Liver (tissue), 9 donors: ENCODE results near the gene BCKDHB. TPM values are rescaled to one million over a fixed set of nuclear protein-coding genes. Genes with fewer than 3 reads are reported as not detected.
A peak's percentile ranks its signal among the peaks of the same experiment; 100 is the strongest.

Experiments used
- DNase-seq: peaks from one replicate; pipeline ENCODE4 v3.0.0-alpha.2; 2017; ENCODE audit warnings: low spot score
- H3K27ac ChIP-seq, 2 donors: one replicate each; pipeline ENCODE4 v1.7.0; 2013; ENCODE audit warnings: inconsistent platforms in 2 of 2, low read length in 2 of 2, control low read depth in 1 of 2, low read depth in 1 of 2, mild to moderate bottlenecking in 1 of 2
- H3K27me3 ChIP-seq, 4 donors: one replicate each; pipeline versions ENCODE4 v1.6.1 to v1.7.0; 2013; ENCODE audit warnings: low read length in 3 of 4, inconsistent platforms in 1 of 4, mild to moderate bottlenecking in 1 of 4, moderate library complexity in 1 of 4; ENCODE audit not compliant: control insufficient read depth in 4 of 4, insufficient read depth in 4 of 4
- H3K36me3 ChIP-seq, 4 donors: one replicate each; pipeline versions ENCODE4 v1.6.1 to v1.7.0; 2013; ENCODE audit warnings: low read length in 3 of 4, mild to moderate bottlenecking in 3 of 4, low read depth in 1 of 4, moderate library complexity in 1 of 4; ENCODE audit not compliant: control insufficient read depth in 4 of 4, insufficient read depth in 3 of 4
- H3K4me1 ChIP-seq, 4 donors: one replicate each; pipeline versions ENCODE4 v1.6.1 to v1.7.0; 2013; ENCODE audit warnings: low read length in 3 of 4, mild to moderate bottlenecking in 3 of 4, moderate library complexity in 1 of 4; ENCODE audit not compliant: control insufficient read depth in 4 of 4, insufficient read depth in 4 of 4
- H3K4me3 ChIP-seq, 3 donors: one replicate each; pipeline versions ENCODE4 v1.6.1 to v1.7.0; 2013; ENCODE audit warnings: low read length in 3 of 3, control low read depth in 1 of 3, low read depth in 1 of 3, mild to moderate bottlenecking in 1 of 3
- H3K9ac ChIP-seq, 2 donors: one replicate each; pipeline ENCODE4 v1.7.0; 2013; ENCODE audit warnings: low read length in 2 of 2, mild to moderate bottlenecking in 2 of 2, moderate library complexity in 2 of 2, control low read depth in 1 of 2, low read depth in 1 of 2
- H3K9me3 ChIP-seq, 4 donors: one replicate each; pipeline versions ENCODE4 v1.6.1 to v1.7.0; 2013; ENCODE audit warnings: low read length in 3 of 4; ENCODE audit not compliant: control insufficient read depth in 4 of 4
- EGR1 ChIP-seq, 2 donors: IDR thresholded peaks; 2 replicates each; pipeline ENCODE4 v1.6.1; 2016 to 2018; ENCODE audit warnings: antibody characterized with exemption in 2 of 2, low read depth in 2 of 2
- FOXA1 ChIP-seq: IDR thresholded peaks from 2 replicates; pipeline ENCODE4 v1.6.1; 2016; ENCODE audit warnings: antibody characterized with exemption
- FOXA2 ChIP-seq: IDR thresholded peaks from 2 replicates; pipeline ENCODE4 v1.6.1; 2016; ENCODE audit warnings: antibody characterized with exemption
- GABPA ChIP-seq, 2 donors: IDR thresholded peaks in 1 of 2; conservative IDR thresholded peaks in 1 of 2; 2 replicates each; pipeline ENCODE4 v1.6.1; 2016; ENCODE audit warnings: antibody characterized with exemption in 2 of 2, mild to moderate bottlenecking in 1 of 2, moderate library complexity in 1 of 2
- JUND ChIP-seq, 2 donors: IDR thresholded peaks; 2 replicates each; pipeline ENCODE4 v1.6.1; 2016; ENCODE audit warnings: antibody characterized with exemption in 2 of 2
- MAX ChIP-seq: IDR thresholded peaks from 2 replicates; pipeline ENCODE4 v1.6.1; 2016; ENCODE audit warnings: antibody characterized with exemption
- NR2F2 ChIP-seq: IDR thresholded peaks from 2 replicates; pipeline ENCODE4 v1.6.1; 2016; ENCODE audit warnings: antibody characterized with exemption
- RAD21 ChIP-seq, 2 donors: IDR thresholded peaks; 2 replicates each; pipeline ENCODE4 v1.6.1; 2016; ENCODE audit warnings: antibody characterized with exemption in 2 of 2, mild to moderate bottlenecking in 2 of 2
- RXRA ChIP-seq, 2 donors: IDR thresholded peaks; 2 replicates each; pipeline ENCODE4 v1.6.1; 2017 to 2018; ENCODE audit warnings: antibody characterized with exemption in 2 of 2, mild to moderate bottlenecking in 1 of 2
- TAF1 ChIP-seq: conservative IDR thresholded peaks from 2 replicates; pipeline ENCODE4 v1.6.1; 2016; ENCODE audit warnings: antibody characterized with exemption, mild to moderate bottlenecking
- YY1 ChIP-seq: IDR thresholded peaks from 2 replicates; pipeline ENCODE4 v1.6.1; 2016; ENCODE audit warnings: antibody characterized with exemption, mild to moderate bottlenecking
- ZBTB33 ChIP-seq: IDR thresholded peaks from 2 replicates; pipeline ENCODE4 v1.6.1; 2016; ENCODE audit warnings: antibody characterized with exemption
- WGBS: extraction: QIAGEN DNeasy Blood & Tissue Kit; methylation state at CpG from one replicate; pipeline ENCODE4 v1.1.7; 2013; 5-methylcytosine and 5-hydroxymethylcytosine counted together
- polyA plus RNA-seq, 2 donors: library from polyadenylated mRNA; stranded (reverse) in 1 of 2; unstranded in 1 of 2; fragments of 200-250 nt in 1 of 2; fragments of >200 nt in 1 of 2; fragmentation: Nextera tagmentation in 1 of 2; extraction: Ambion mirVana in 1 of 2; gene quantifications; one replicate each; pipeline versions ENCODE4 v1.2.1 to v1.2.3, GENCODE V29; 2013 to 2015
- total RNA-seq, 2 donors: library from RNA; depleted of rRNA; stranded (reverse); fragments of >200 nt; gene quantifications; one replicate each; pipeline ENCODE4 v1.2.3, GENCODE V29; 2014
- TF ChIP-seq, protein P1 (sequence below): IDR thresholded peaks from 2 replicates; pipeline ENCODE4 v1.6.1; 2016; ENCODE audit warnings: antibody characterized with exemption, mild to moderate bottlenecking
- donor health status: healthy.
- donor health status: healthy.
- donor health status: healthy.
- donor health status: healthy.
- donor health status: healthy.

The BCKDHB gene
- total and polyA plus RNA-seq, 4 donors: 13.0 to 74.8 (median 31.6) TPM

- no peaks in the 10 kb centered on the region for H3K4me1 ChIP-seq
- no peak for DNase-seq
- no peaks in the 10 kb centered on the region for H3K36me3 ChIP-seq
- H3K9ac ChIP-seq: no peak overlapping the region
- WGBS: 89% methylated on average over 4 of the region's 4 CpGs
- TF ChIP-seq ZBTB33 (no peak), JUND (IDR thresholded peaks at IDR 0.05) (no peak)
- peaks cover 0 to 5% (median 0%) of the 10 kb centered on the region in 4 donors for H3K9me3 ChIP-seq
- no peaks in the 10 kb centered on the region for H3K27me3 ChIP-seq
- H3K4me3 ChIP-seq: no peak overlapping the region
- H3K27ac ChIP-seq: no peak overlapping the region
These were observed 259.6 kb downstream of the BCKDHB start for GRCh38 chr6:80366051-80366450.

DNA sequence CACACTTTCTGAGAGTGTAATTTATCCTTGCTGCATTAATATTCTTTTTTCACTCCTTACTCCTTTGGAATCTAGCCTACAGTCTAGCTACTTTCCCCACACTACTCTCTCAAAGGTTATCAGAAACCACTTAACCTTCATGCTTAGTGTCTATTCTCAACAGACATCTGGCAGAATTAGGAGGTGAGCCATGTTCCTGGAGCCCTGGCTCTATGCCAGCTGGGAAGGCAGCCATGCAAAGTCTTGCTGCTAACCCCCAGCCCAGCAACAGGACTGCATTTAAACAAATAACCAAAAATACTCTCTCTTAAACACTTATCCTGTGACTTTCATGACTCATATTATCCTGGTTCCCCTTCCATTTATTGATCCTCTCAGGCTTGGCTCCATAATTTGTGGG lies 260.2 kb downstream of the BCKDHB start:
- no peak overlapping the region for H3K27ac ChIP-seq
- peaks cover 0 to 5% (median 0%) of the 10 kb centered on the region in 4 donors for H3K9me3 ChIP-seq
- H3K36me3 ChIP-seq: no peaks in the 10 kb centered on the region
- no peak overlapping the region for H3K9ac ChIP-seq
- H3K27me3 ChIP-seq: no peaks in the 10 kb centered on the region
- TF ChIP-seq FOXA2 (no peak), NR2F2 (peak; percentile 27)
- DNase-seq: no peak
- H3K4me1 ChIP-seq: no peaks in the 10 kb centered on the region
- H3K4me3 ChIP-seq: no peak overlapping the region

- Histone ChIP-seq H3K27ac (no peak overlapping the region), H3K4me3 (no peak overlapping the region), H3K9ac (no peak overlapping the region), H3K4me1 (no peaks in the 10 kb centered on the region), H3K36me3 (no peaks in the 10 kb centered on the region), H3K27me3 (no peaks in the 10 kb centered on the region), H3K9me3 (no peaks in the 10 kb centered on the region)
- TF ChIP-seq GABPA (IDR thresholded peaks at IDR 0.05 in 1 of 2, conservative IDR thresholded peaks at IDR 0.05 in 1 of 2): no peak
- no peak for DNase-seq
These were observed 269.9 kb downstream of the BCKDHB start for GRCh38 chr6:80376411-80376810.

GRCh38 chr6:80380566-80380965 lies 274.1 kb downstream of the BCKDHB start:
- Histone ChIP-seq H3K27me3 (no peaks in the 10 kb centered on the region), H3K9ac (no peak overlapping the region), H3K9me3 (no peaks in the 10 kb centered on the region), H3K27ac (no peak overlapping the region), H3K4me3 (no peak overlapping the region), H3K36me3 (no peaks in the 10 kb centered on the region), H3K4me1 (no peaks in the 10 kb centered on the region)
- WGBS: 83% methylated on average over 1 of the region's 1 CpG
- DNase-seq: no peak
- TF ChIP-seq RXRA (IDR thresholded peaks at IDR 0.05) (no peak), GABPA (IDR thresholded peaks at IDR 0.05 in 1 of 2, conservative IDR thresholded peaks at IDR 0.05 in 1 of 2) (no peak), JUND (IDR thresholded peaks at IDR 0.05) (no peak), YY1 (no peak), TAF1 (no peak), EGR1 (IDR thresholded peaks at IDR 0.05; ENCODE audit: low read depth in 2 of 2) (no peak), FOXA1 (no peak), RAD21 (IDR thresholded peaks at IDR 0.05) (no peak), MAX (no peak), NR2F2 (no peak)
- TF ChIP-seq, protein P1, sequence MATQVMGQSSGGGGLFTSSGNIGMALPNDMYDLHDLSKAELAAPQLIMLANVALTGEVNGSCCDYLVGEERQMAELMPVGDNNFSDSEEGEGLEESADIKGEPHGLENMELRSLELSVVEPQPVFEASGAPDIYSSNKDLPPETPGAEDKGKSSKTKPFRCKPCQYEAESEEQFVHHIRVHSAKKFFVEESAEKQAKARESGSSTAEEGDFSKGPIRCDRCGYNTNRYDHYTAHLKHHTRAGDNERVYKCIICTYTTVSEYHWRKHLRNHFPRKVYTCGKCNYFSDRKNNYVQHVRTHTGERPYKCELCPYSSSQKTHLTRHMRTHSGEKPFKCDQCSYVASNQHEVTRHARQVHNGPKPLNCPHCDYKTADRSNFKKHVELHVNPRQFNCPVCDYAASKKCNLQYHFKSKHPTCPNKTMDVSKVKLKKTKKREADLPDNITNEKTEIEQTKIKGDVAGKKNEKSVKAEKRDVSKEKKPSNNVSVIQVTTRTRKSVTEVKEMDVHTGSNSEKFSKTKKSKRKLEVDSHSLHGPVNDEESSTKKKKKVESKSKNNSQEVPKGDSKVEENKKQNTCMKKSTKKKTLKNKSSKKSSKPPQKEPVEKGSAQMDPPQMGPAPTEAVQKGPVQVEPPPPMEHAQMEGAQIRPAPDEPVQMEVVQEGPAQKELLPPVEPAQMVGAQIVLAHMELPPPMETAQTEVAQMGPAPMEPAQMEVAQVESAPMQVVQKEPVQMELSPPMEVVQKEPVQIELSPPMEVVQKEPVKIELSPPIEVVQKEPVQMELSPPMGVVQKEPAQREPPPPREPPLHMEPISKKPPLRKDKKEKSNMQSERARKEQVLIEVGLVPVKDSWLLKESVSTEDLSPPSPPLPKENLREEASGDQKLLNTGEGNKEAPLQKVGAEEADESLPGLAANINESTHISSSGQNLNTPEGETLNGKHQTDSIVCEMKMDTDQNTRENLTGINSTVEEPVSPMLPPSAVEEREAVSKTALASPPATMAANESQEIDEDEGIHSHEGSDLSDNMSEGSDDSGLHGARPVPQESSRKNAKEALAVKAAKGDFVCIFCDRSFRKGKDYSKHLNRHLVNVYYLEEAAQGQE: no peak
